HepG2 (cell line): ENCODE results near the gene CUTC. TPM values are rescaled to one million over a fixed set of nuclear protein-coding genes. Genes with fewer than 3 reads are reported as not detected.

Source experiments
- CEBPG ChIP-seq: IDR thresholded peaks from 2 replicates; pipeline ENCODE4 v1.6.1; 2016
- DPF2 ChIP-seq: sonication (generic); formaldehyde crosslinking; IDR thresholded peaks from 2 replicates; pipeline ENCODE4 v1.4.0; 2020; ENCODE audit warnings: mild to moderate bottlenecking, low read depth, missing genetic modification reagents, borderline replicate concordance
- ELF3 ChIP-seq: IDR thresholded peaks from 2 replicates; pipeline ENCODE4 v1.6.1; 2016; ENCODE audit warnings: missing genetic modification reagents, missing compliant biosample characterization
- ERF ChIP-seq: IDR thresholded peaks from 2 replicates; pipeline ENCODE4 v1.6.1; 2018; ENCODE audit warnings: missing biosample characterization, missing genetic modification reagents
- ETV5 ChIP-seq: IDR thresholded peaks from 2 replicates; pipeline ENCODE4 v1.6.1; 2018; ENCODE audit warnings: missing biosample characterization, missing genetic modification reagents, inconsistent platforms, borderline replicate concordance
- FOSL2 ChIP-seq: sonication (generic); formaldehyde crosslinking; IDR thresholded peaks from 2 replicates; pipeline ENCODE4 v1.4.0; 2020; ENCODE audit warnings: missing genetic modification reagents
- FOXK1 ChIP-seq: sonication (generic); formaldehyde crosslinking; IDR thresholded peaks from 2 replicates; pipeline ENCODE4 v1.4.0; 2020; ENCODE audit warnings: low read depth, missing genetic modification reagents, borderline replicate concordance
- HOXA5 ChIP-seq: sonication (generic); formaldehyde crosslinking; IDR thresholded peaks from 2 replicates; pipeline ENCODE4 v1.4.0; 2020; ENCODE audit warnings: missing genetic modification reagents
- KDM1A ChIP-seq: IDR thresholded peaks from 2 replicates; pipeline ENCODE4 v1.6.1; 2016; ENCODE audit warnings: missing compliant biosample characterization
- MYNN ChIP-seq: sonication (generic); formaldehyde crosslinking; IDR thresholded peaks from 2 replicates; pipeline ENCODE4 v1.4.0; 2020; ENCODE audit warnings: mild to moderate bottlenecking, low read depth, missing genetic modification reagents
- RARA ChIP-seq: IDR thresholded peaks from 2 replicates; pipeline ENCODE4 v1.6.1; 2016; ENCODE audit warnings: missing genetic modification reagents, missing compliant biosample characterization
- RBAK ChIP-seq: sonication (generic); formaldehyde crosslinking; IDR thresholded peaks from 2 replicates; pipeline ENCODE4 v1.5.1; 2020; ENCODE audit warnings: mild to moderate bottlenecking, missing genetic modification reagents
- RXRB ChIP-seq: IDR thresholded peaks from 2 replicates; pipeline ENCODE4 v1.6.1; 2016; ENCODE audit warnings: borderline replicate concordance, missing genetic modification reagents, missing compliant biosample characterization
- TRIM24 ChIP-seq: sonication (generic); formaldehyde crosslinking; IDR thresholded peaks from 2 replicates; pipeline ENCODE4 v1.8.0; 2022; ENCODE audit warnings: mild to moderate bottlenecking, missing genetic modification reagents
- ZNF121 ChIP-seq: sonication (generic); formaldehyde crosslinking; IDR thresholded peaks from 2 replicates; pipeline ENCODE4 v1.5.0; 2020; ENCODE audit warnings: mild to moderate bottlenecking, missing genetic modification reagents
- ZNF335 ChIP-seq: sonication (generic); formaldehyde crosslinking; IDR thresholded peaks from 2 replicates; pipeline ENCODE4 v1.4.0; 2020; ENCODE audit warnings: missing genetic modification reagents
- polyA plus RNA-seq, 8 experiments: library from polyadenylated mRNA; depleted of rRNA in 3 of 8; stranded (reverse) in 7 of 8; unstranded in 1 of 8; fragments of >200 nt; fragmentation: Illumina TruSeq in 4 of 8; extraction: Trizol in 4 of 8; gene quantifications; 2 replicates each; pipeline versions ENCODE4 v1.2.1 to v1.2.3, GENCODE V29; 2011 to 2016; ENCODE audit warnings: low read depth in 4 of 8, missing spikeins in 1 of 8, mixed read lengths in 1 of 8; ENCODE audit not compliant: insufficient read depth in 1 of 8
- total RNA-seq, 5 experiments: library from RNA; depleted of rRNA; stranded (reverse); fragments of >200 nt; fragmentation: Illumina TruSeq; extraction: Trizol; gene quantifications; 2 replicates each; pipeline ENCODE4 v1.2.3, GENCODE V29; 2016; ENCODE audit warnings: low read depth in 1 of 5
- TF ChIP-seq, protein P1 (sequence below), 2 experiments: sonication (generic) in 1 of 2; formaldehyde crosslinking in 1 of 2; IDR thresholded peaks; 2 replicates each; pipeline versions ENCODE4 v1.4.0 to v1.6.1; 2018 to 2020; ENCODE audit warnings: missing genetic modification reagents in 2 of 2, borderline replicate concordance in 1 of 2, low read depth in 1 of 2, mild to moderate bottlenecking in 1 of 2, missing biosample characterization in 1 of 2
- TF ChIP-seq, protein P2 (sequence below): sonication (generic); formaldehyde crosslinking; IDR thresholded peaks from 2 replicates; pipeline ENCODE4 v1.5.0; 2020; ENCODE audit warnings: mild to moderate bottlenecking, missing genetic modification reagents
- TF ChIP-seq, protein P3 (sequence below): sonication (generic); formaldehyde crosslinking; IDR thresholded peaks from 2 replicates; pipeline ENCODE4 v1.5.1; 2020; ENCODE audit warnings: mild to moderate bottlenecking, missing genetic modification reagents, borderline replicate concordance
- TF ChIP-seq, protein P4 (sequence below): sonication (generic); formaldehyde crosslinking; IDR thresholded peaks from 2 replicates; pipeline ENCODE4 v1.4.0; 2020; ENCODE audit warnings: missing genetic modification reagents
- TF ChIP-seq, protein P5 (sequence below): sonication (generic); formaldehyde crosslinking; IDR thresholded peaks from 2 replicates; pipeline ENCODE4 v1.4.0; 2020; ENCODE audit warnings: missing genetic modification reagents; ENCODE audit errors: not compliant biosample characterization

Gene CUTC
- total and polyA plus RNA-seq, 2 of the 13 experiments (the other 11 are each of a cell fraction or from before 2014, with no cell fraction given): 22.3 to 25.8 TPM

DNA sequence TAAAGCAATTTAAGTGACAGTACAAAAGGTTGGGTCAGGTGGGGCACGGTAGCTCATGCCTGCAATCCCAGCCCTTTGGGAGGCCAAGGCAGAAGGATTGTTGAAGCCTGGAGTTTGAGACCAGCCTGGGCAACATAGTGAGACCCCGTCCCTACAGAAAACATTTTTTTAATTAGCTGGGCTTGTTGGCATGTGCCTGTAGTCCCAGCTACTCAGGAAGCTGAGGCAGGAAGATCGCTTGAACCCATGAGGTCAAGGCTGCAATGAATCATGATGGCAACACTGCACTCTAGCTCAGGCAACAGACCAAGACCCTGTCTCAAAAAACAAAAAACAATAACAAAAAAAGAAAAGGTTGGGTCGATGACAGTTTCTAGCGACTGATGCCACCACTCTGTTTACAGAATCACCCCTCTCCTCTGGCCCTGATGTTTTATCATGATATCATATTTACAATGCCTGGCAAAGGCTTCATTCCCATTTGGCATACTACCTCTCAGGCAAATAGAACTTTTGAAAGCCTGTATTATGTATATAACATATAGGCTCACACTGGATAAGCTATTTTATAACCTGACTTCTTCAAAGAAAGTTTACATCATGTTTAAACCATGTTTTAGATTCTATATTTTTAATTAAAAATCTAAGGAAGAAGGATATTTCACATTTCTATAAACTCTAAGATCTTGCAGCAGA is 49.8 kb downstream of the CUTC start (continued):
- TF ChIP-seq MYNN (CRISPR knock-in tag) (no peak), FOXK1 (peak; percentile 17; the same call in 1 of the 2 replicates), DPF2 (CRISPR knock-in tag) (0 out of 2 replicates have a peak, but pooled peaks have one; percentile 36), RXRB (CRISPR knock-in tag) (peak; percentile 32; the same call in 1 of the 2 replicates), FOSL2 (CRISPR knock-in tag) (peak; percentile 90), KDM1A (CRISPR knock-in tag) (0 out of 2 replicates have a peak, but pooled peaks have one; percentile 8), TRIM24 (CRISPR knock-in tag) (no peak), ETV5 (CRISPR knock-in tag) (peak; percentile 78; the same call in 1 of the 2 replicates), RBAK (CRISPR knock-in tag) (no peak), HOXA5 (CRISPR knock-in tag) (peak; percentile 17; the same call in 1 of the 2 replicates), RARA (CRISPR knock-in tag) (peak; percentile 82), CEBPG (no peak), ZNF335 (CRISPR knock-in tag) (no peak), ZNF121 (CRISPR knock-in tag) (peak; percentile 99), ELF3 (peak; percentile 29), ERF (CRISPR knock-in tag) (peak; percentile 16; the same call in 1 of the 2 replicates)
- TF ChIP-seq, protein P1, sequence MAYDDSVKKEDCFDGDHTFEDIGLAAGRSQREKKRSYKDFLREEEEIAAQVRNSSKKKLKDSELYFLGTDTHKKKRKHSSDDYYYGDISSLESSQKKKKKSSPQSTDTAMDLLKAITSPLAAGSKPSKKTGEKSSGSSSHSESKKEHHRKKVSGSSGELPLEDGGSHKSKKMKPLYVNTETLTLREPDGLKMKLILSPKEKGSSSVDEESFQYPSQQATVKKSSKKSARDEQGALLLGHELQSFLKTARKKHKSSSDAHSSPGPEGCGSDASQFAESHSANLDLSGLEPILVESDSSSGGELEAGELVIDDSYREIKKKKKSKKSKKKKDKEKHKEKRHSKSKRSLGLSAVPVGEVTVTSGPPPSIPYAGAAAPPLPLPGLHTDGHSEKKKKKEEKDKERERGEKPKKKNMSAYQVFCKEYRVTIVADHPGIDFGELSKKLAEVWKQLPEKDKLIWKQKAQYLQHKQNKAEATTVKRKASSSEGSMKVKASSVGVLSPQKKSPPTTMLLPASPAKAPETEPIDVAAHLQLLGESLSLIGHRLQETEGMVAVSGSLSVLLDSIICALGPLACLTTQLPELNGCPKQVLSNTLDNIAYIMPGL (CRISPR knock-in tag; IDR thresholded peaks at IDR 0.05; ENCODE audit: borderline replicate concordance in 1 of 2, low read depth in 1 of 2): 0 out of 4 replicates have a peak, but pooled peaks of 1 of the 2 experiments have one; percentile 16
- TF ChIP-seq, protein P2, sequence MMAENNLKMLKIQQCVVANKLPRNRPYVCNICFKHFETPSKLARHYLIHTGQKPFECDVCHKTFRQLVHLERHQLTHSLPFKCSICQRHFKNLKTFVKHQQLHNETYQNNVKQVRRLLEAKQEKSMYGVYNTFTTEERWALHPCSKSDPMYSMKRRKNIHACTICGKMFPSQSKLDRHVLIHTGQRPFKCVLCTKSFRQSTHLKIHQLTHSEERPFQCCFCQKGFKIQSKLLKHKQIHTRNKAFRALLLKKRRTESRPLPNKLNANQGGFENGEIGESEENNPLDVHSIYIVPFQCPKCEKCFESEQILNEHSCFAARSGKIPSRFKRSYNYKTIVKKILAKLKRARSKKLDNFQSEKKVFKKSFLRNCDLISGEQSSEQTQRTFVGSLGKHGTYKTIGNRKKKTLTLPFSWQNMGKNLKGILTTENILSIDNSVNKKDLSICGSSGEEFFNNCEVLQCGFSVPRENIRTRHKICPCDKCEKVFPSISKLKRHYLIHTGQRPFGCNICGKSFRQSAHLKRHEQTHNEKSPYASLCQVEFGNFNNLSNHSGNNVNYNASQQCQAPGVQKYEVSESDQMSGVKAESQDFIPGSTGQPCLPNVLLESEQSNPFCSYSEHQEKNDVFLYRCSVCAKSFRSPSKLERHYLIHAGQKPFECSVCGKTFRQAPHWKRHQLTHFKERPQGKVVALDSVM: 0 out of 2 replicates have a peak, but pooled peaks have one; percentile 21
- TF ChIP-seq, protein P3, sequence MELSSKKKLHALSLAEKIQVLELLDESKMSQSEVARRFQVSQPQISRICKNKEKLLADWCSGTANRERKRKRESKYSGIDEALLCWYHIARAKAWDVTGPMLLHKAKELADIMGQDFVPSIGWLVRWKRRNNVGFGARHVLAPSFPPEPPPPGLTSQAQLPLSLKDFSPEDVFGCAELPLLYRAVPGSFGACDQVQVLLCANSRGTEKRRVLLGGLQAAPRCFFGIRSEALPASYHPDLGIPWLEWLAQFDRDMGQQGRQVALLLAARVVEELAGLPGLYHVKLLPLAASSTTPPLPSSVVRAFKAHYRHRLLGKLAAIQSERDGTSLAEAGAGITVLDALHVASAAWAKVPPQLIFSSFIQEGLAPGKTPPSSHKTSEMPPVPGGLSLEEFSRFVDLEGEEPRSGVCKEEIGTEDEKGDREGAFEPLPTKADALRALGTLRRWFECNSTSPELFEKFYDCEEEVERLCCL: no peak
- TF ChIP-seq, protein P4, sequence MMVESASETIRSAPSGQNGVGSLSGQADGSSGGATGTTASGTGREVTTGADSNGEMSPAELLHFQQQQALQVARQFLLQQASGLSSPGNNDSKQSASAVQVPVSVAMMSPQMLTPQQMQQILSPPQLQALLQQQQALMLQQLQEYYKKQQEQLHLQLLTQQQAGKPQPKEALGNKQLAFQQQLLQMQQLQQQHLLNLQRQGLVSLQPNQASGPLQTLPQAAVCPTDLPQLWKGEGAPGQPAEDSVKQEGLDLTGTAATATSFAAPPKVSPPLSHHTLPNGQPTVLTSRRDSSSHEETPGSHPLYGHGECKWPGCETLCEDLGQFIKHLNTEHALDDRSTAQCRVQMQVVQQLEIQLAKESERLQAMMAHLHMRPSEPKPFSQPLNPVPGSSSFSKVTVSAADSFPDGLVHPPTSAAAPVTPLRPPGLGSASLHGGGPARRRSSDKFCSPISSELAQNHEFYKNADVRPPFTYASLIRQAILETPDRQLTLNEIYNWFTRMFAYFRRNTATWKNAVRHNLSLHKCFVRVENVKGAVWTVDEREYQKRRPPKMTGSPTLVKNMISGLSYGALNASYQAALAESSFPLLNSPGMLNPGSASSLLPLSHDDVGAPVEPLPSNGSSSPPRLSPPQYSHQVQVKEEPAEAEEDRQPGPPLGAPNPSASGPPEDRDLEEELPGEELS (CRISPR knock-in tag): peak; percentile 62
- TF ChIP-seq, protein P5, sequence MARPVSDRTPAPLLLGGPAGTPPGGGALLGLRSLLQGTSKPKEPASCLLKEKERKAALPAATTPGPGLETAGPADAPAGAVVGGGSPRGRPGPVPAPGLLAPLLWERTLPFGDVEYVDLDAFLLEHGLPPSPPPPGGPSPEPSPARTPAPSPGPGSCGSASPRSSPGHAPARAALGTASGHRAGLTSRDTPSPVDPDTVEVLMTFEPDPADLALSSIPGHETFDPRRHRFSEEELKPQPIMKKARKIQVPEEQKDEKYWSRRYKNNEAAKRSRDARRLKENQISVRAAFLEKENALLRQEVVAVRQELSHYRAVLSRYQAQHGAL (CRISPR knock-in tag): no peak
